HG02973 (cell line): ENCODE data around the gene SMARCAD1.

ENCODE experiments used
- ATAC-seq: cut with Tn5 transposase; IDR thresholded peaks from one replicate; pipeline ENCODE4 v1.9.1; 2021; ENCODE audit warnings: moderate library complexity; ENCODE audit not compliant: unreplicated experiment

The SMARCAD1 gene, protein sequence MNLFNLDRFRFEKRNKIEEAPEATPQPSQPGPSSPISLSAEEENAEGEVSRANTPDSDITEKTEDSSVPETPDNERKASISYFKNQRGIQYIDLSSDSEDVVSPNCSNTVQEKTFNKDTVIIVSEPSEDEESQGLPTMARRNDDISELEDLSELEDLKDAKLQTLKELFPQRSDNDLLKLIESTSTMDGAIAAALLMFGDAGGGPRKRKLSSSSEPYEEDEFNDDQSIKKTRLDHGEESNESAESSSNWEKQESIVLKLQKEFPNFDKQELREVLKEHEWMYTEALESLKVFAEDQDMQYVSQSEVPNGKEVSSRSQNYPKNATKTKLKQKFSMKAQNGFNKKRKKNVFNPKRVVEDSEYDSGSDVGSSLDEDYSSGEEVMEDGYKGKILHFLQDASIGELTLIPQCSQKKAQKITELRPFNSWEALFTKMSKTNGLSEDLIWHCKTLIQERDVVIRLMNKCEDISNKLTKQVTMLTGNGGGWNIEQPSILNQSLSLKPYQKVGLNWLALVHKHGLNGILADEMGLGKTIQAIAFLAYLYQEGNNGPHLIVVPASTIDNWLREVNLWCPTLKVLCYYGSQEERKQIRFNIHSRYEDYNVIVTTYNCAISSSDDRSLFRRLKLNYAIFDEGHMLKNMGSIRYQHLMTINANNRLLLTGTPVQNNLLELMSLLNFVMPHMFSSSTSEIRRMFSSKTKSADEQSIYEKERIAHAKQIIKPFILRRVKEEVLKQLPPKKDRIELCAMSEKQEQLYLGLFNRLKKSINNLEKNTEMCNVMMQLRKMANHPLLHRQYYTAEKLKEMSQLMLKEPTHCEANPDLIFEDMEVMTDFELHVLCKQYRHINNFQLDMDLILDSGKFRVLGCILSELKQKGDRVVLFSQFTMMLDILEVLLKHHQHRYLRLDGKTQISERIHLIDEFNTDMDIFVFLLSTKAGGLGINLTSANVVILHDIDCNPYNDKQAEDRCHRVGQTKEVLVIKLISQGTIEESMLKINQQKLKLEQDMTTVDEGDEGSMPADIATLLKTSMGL

DNA sequence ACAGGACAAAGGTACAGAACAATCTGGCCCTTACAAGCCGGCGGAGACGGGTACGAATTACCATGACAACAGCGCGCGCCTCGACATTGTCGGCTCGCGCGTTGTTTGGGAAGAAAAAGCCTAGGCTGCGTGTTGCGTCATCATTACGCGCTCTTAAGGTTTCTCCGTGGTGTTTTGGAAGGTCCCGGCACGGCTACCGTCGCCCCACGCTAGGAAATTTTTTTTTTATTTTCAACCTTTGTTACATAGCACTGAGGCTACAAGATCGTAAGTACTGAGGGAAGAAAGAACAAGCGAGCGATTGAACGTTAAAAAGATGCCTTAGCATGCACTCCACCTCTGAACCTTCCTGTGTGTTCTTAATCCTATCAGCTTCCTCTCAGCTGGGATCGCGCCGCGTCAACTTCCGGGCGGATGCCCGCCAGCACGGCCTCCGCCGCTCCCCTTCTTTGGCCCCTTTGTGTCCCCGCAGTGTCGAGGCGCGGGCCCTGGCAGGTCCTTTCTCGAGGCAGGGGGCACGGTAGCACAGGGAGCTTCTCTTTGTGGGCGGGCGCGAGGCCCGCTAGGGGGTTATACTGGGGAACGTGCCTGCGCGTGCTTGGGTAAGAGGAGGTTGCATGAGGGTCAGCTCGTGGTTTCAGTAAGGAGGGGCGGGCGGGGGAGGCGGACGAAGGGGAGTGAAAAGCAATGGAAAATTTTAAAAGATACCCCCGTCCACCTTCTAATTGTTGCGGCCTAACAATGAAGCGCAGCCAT lies at the start of gene SMARCAD1:
SMARCAD1 (plus strand) TSS at position 397 of the 756 bp plus-strand sequence. CDS start 530 bp downstream, outside the sequence.
- ATAC-seq: peak; percentile 96

DNA sequence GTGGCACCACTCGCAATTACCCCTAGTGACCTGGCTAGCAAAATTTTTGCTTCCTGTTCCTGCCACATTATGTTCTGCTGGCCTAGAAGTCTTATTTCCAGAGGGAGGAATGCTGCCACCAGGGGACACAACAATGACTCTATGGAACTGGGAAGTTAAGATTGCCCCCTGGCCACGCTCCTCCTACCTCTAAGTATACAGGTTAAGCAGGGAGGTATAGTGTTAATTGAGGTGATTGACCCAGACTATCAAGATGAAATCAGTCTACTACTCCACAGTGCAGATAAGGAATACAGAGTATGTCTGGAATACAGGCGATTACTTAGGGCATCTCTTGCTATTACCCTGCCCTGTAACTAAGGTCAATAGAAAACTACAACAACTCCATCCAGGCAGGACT lies 48.8 kb upstream of the SMARCAD1 start:
- no peak for ATAC-seq

DNA sequence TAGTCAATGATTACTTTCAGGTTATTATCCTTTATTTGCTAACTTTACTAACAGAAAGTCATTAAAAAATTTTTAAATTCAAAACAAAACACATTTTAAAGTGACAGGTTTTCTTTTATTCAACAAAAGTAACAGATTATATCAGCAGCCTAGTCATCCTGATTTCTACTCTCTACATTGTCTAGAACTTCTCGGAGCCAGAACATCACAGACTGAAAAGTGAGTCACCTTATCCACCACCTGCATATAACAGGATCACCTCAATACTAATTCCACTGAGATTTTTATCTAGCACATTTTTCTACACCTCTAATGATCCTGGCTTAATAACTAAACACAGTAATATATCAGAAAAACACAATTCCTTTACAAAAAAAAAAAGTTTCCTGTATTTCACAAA lies 47.9 kb upstream of the SMARCAD1 start:
- no peak for ATAC-seq

DNA sequence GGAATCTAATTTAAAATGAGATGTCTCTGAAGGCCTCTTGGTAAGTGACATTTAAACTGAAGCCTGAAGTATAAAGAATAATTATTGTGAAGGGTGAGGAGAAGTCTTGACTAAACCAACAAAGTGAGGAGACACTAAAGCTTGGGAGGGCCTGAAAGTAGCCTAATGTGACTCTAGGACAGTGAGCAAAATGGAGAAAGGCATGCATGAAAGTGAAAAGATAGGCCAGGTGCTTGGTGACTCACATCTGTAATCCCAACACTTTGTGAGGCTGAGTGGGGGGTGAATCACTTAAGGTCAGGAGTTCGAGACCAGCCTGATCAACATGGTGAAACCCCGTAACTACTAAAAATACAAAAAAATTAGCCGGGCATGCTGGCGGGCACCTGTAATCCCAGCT lies 46.9 kb upstream of the SMARCAD1 start:
- ATAC-seq: no peak

DNA sequence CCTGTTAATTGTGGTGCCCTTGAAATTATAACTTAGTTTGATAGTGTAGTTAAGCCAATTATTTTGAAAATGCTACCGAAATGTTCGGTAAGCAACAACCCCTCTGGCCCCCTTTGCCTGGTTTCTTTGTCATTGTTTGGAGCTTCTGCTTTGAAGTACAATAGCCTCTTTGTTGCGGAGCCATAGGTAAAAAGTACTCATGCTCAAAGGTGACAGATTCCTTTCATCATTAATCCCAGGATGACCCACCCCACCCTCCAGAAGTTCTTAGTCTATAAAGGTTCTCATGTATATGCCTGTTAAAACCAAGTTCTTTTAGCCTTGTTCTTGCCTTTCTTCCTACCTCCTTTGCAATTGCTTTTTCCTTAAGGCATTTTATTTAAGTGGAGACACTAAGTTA lies 42.4 kb upstream of the SMARCAD1 start:
- no peak for ATAC-seq

DNA sequence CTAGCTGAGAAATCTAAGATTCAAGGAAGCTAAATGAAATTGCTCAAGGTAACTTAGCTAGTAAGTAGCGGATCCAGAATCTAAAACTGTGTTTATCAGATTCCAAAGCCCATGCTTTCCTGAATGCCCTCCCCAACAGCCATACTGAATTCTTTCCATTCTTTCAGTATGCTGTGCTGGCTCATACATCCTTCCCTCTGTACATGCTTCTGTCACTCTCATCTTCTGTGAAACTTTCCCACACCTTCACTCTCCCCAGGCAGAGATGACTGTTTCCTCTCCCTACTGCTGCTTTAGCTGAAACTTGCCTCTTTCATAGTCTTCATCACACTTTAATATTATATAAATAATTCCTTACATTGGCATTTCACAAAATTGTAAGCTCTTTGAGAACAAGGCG lies 39.3 kb upstream of the SMARCAD1 start:
- ATAC-seq: no peak

DNA sequence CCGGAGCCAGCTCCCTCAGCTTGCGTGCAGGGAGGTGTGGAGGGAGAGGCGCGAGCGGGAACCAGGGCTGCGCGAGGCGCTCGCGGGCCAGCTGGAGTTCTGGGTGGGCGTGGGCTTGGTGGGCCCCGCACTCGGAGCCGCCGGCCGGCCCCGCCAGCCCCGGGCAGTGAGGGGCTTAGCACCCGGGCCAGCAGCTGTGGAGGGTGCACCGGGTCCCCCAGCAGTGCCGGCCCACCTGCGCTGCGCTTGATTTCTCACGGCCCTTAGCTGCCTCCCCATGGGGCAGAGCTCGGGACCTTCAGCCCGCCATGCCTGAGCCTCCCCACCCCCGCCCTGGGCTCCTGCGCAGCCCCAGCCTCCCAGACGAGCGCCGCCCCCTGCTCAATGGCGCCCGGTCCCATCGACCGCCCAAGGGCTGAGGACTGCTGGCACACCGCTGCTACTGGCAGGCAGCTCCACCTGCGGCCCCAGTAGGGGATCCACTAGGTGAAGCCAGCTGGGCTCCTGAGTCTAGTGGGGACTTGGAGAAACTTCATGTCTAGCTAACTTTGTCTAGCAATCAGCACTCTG lies 37.8 kb upstream of the SMARCAD1 start:
- ATAC-seq: no peak

DNA sequence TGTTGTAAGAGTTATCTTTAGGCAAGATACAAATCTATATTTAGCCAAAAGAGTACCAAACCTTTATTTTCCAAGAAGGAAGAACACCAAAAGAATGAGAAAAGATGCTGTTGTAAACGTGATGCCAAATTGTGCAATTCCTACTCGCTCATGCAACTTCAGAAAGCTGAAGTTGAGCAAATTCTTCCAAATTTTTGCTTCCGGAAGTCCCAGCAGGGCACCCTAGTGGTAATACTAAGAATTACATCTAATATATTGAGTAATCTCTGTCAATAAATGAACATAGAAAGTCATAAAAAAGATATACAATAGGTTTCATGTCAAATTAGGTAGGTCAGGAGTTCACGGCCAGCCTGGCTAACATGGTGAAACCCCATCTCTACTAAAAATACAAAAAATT lies 36.0 kb upstream of the SMARCAD1 start:
- ATAC-seq: no peak

DNA sequence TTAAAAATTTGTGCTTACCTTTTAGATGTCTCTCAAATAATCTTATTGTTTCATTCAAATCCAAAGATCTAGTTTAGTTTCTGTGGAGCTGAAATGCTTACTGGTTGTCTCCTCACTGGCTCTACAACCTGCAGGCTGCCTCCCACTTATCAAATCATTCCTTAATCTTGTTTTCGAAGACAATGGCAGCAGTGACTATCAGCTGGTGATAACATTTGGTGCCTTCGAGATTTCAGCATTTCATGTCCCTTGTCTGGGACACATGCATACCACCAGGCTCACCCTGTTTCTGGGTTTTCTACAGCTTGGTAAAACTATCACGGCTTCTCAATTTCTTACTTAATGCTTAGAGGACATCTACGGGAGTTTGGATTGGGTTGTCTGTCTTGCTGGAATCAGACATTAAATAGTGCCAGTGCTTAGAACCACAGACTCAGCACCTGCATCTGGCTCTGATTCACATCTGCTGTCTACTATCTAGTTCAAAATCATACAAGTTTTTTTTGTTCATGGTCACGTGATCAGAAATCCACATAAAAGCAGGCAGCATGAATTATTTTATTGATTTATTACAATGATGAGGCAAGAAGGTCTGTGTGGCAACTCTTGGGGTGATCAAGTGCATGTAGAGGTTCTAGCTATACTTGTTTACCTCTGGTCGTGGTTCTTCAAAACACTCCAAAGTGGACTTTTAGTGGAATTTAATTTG lies 32.0 kb upstream of the SMARCAD1 start:
- ATAC-seq: no peak

DNA sequence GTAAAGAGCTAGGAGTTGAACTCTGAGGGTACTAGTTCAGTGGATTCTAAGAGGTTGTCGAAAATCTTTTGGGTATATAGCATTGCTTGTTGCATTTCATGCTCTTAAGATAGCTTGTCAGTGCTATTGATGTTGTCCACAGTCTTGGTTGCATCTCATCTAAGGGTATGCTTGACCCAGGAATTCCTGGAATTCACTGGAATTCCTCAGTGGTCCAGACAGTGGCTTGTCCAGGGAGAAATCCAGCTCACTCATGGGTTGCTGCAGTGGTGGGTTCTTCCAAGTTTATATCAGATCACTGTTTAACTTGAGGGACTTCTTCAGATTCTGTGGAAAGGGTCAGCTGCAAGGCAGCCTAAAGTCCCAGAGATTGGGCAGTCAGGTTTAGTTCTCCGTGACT lies 29.8 kb upstream of the SMARCAD1 start:
- ATAC-seq: no peak

DNA sequence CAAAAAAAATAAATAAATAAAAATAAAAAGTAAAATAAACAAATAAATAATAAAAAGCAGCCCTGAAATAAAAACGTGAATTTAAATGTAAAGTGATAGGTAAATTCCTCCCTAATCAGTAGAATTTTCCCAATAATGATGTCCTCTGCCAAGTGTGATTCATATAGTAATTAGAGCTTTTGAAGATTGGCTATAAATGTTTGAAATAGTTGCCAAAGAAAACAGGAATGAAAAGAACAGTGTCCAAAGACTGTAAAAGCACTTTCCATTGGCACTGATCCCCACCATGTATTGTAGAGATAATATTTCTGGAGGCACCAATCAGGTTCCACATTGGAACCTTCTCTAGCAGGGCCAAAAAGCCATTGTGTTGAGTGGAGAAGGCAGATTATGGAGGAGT lies 25.9 kb upstream of the SMARCAD1 start:
- no peak for ATAC-seq

DNA sequence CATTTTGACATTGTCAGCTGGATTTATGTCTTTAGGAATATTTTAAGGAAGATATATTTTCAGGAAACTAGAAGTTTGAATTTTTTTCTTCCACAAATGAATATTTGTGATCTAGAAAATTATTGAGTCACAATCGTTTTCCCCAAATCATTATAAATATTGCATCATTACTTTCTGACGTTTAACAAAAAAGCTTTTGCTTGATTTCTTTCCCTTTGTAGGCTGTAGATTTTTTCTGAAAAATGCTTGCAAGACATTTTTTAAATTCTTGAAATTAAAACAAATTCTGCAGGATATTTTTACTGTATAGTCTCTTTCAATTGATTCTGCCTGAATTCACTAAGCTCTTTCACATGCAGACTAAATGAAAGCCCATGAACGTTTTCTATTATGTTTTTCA lies 4.9 kb upstream of the SMARCAD1 start:
- no peak for ATAC-seq

DNA sequence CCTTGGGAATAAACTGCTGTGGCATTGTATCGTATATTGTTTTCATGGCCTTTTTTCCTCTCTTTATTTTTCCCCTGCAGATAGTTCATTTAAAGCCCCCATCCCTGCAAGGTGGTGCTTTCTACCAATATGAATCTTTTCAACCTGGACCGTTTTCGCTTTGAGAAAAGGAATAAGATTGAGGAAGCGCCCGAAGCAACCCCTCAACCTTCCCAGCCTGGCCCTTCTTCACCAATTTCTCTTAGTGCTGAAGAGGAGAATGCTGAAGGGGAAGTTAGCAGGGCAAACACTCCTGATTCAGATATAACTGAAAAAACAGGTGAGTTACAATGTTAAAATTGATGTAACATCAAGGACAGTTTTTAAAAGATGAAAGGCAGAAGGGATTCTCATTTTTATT lies 601 bp downstream of the SMARCAD1 start:
- no peak for ATAC-seq

DNA sequence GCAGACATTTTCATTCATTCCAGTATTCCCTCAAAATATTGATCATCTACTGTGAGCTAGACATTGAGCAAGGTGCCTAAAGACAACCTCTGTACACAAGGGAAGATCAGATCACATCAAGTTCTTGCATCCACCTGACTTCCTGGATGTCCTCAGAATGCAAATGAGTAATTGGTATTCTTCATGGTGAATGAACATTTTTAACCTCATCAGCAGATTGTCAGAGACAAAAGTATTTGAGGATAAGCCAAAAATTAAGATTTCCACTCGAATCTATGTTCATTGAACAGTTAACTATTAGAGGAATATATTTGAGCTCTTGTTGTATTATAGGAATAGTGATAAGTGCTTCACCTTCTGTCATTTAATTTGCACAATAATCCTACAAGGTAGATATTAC lies 1.3 kb downstream of the SMARCAD1 start:
- ATAC-seq: no peak

DNA sequence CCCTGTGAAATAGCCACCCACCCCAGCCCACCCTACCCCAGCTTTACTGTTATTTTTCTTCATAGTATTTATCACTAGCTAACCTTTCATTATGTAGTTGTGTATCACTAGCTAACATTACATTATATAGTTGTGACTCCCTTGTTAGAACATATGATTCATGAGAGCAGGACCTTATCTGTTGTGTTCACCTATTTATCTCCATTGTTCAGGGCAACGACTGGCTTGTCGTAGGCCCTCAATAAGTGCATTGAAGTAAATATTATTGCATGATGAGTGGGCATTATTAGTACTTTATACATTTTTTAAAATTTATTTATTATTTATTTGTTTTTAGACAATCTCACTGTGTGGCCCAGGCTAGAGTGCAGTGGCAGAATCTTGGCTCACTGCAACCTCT lies 4.2 kb downstream of the SMARCAD1 start:
- no peak for ATAC-seq

DNA sequence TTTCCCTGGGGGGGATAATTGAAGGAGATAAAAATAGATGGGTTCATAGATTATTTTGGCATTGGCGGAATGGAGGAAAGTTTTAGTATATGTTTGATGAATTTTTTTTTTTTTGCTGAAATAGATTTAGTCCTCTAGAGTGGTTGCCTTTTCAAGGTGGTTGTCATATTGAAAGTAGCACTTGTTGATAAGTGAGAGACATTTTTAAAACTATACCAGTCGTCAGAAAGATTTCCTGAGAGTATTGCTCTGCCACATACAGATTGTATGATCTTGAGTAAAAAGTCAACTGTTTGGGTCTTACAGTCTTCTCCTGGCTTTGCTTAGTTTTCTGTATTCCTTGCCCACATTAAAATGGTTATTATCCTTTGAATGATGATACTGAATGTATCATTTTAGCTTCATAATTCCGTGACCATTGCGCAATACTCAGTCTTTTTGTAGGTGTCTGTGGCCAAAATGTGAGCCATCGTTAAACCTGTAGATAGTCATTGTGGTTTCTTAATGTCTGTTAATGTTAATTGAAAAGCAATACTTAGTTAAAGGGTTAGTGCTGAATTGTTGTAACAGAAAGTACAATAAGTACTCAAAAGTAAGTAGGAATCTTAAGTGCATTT lies 7.1 kb downstream of the SMARCAD1 start:
- no peak for ATAC-seq

DNA sequence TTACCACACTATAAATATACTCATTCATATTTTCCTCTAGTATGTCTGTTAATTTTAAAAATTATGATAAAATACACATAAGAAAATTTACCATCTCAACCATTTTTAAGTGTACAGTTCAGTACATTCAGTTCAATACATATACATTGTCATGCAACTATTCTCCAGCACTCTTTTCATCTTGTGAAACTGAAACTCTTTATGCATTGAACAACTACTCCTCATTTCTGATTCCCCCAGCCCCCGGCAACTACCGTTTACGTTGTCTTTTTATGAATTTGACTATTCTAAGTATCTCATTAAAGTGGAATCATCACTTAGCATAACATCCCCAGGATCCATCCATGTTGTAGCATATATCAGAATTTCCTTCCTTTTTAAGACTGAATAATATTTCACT lies 8.7 kb downstream of the SMARCAD1 start:
- ATAC-seq: no peak

DNA sequence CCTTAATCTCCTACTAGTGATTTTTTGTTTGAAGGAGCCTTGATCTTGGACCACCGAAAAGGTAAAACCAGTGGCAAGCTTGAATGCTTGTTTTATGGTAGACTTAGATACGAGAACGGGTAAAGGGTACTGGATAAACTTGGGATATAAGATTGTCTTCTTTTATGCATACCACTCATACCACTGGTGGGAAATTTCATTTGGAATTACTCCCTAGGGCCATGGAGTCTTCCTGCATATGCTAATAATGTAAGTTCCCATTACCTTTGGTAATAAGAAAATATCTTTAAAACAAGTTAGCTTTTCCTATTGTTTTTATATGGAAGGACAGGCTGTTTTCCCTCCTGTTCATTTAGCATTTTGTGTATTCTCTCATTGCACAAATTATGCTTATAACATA lies 11.7 kb downstream of the SMARCAD1 start:
- ATAC-seq: no peak

DNA sequence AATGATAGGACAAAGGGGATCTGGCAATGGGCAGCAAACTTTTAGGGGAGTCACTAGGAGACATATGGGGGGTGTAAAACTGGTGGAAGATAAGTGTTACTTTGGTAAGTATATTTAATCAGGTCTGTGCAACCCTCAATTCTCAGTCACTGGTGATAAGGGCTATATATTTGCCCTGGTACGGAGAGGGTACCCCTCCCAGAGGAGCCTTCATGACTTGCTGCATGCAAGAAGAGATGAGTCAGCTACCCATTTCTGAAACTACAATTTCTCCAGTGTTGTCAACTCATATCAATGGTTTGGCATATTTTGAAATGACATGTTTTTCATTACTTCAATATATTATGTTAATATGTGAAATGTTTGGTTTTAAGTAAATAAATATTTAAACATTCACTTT lies 14.3 kb downstream of the SMARCAD1 start:
- ATAC-seq: no peak

DNA sequence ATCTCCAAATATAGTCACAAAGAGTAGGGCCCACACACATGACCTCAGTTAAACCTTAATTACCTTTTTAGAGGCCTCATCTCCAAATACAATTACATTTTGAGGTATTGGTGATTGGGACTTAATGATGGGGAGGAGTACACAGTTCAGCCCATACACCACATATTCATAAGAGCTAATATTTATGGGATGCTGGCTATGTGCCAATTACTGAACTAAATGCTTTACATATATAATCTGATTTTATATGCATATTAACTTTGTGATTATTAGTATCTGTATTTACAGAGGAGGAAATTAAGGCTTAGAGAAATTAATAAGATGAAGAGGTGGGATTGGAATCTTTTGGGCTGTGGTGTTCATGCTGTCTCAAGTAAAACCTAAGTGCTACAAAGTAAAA lies 17.8 kb downstream of the SMARCAD1 start:
- no peak for ATAC-seq
